CD14-positive monocyte (primary cell): ENCODE measurements around the gene PACSIN2. TPM values are rescaled to one million over a fixed set of nuclear protein-coding genes. Genes with fewer than 3 reads are reported as not detected.
A peak's percentile ranks its signal among the peaks of the same experiment; 100 is the strongest.

Experiments
- DNase-seq, 3 donors: peaks; one replicate each; pipeline ENCODE4 v3.0.0-alpha.2; 2011 to 2022
- H2AFZ ChIP-seq: 2 replicates; pipeline ENCODE4 v1.6.0; 2012; ENCODE audit warnings: mild to moderate bottlenecking, low read depth, low read length, inconsistent platforms; ENCODE audit not compliant: insufficient read depth, poor library complexity, severe bottlenecking
- H3K27ac ChIP-seq, 2 donors: 1 replicate in 1 of 2; 2 replicates in 1 of 2; pipeline ENCODE4 v1.5.1; 2012 to 2013; ENCODE audit warnings: low read length in 2 of 2, control low read depth in 1 of 2, inconsistent platforms in 1 of 2, low read depth in 1 of 2, mild to moderate bottlenecking in 1 of 2
- H3K27me3 ChIP-seq, 2 donors: one replicate each; pipeline versions ENCODE4 v1.6.0 to v1.6.1; 2011 to 2013; ENCODE audit warnings: low read length in 2 of 2; ENCODE audit not compliant: control insufficient read depth in 2 of 2, insufficient read depth in 2 of 2
- H3K36me3 ChIP-seq, 2 donors: replicated peaks in 1 of 2; 1 replicate in 1 of 2; 2 replicates in 1 of 2; pipeline versions ENCODE4 v1.5.1 to v1.6.1; 2012 to 2013; ENCODE audit warnings: low read length in 2 of 2, control low read depth in 1 of 2, inconsistent platforms in 1 of 2, mild to moderate bottlenecking in 1 of 2; ENCODE audit not compliant: insufficient read depth in 2 of 2, control insufficient read depth in 1 of 2
- H3K4me1 ChIP-seq, 2 donors: 1 replicate in 1 of 2; 2 replicates in 1 of 2; pipeline versions ENCODE4 v1.5.1 to v1.6.1; 2012 to 2013; ENCODE audit warnings: low read length in 2 of 2, control low read depth in 1 of 2, inconsistent platforms in 1 of 2, mild to moderate bottlenecking in 1 of 2, moderate library complexity in 1 of 2; ENCODE audit not compliant: insufficient read depth in 2 of 2, control insufficient read depth in 1 of 2
- H3K4me2 ChIP-seq: replicated peaks from 2 replicates; pipeline ENCODE3; 2012; ENCODE audit warnings: low read length, moderate library complexity, mild to moderate bottlenecking; ENCODE audit not compliant: poor library complexity, severe bottlenecking; ENCODE audit errors: extremely low read depth
- H3K4me3 ChIP-seq, 3 experiments: fragments of 200-600 bp in 1 of 3; sonication (generic) in 1 of 3; replicated peaks in 1 of 3; 1 replicate in 2 of 3; 2 replicates in 1 of 3; pipeline ENCODE4 v1.5.1; 2011 to 2013; ENCODE audit warnings: low read length in 3 of 3, mild to moderate bottlenecking in 3 of 3, control low read depth in 2 of 3, low read depth in 2 of 3, inconsistent platforms in 1 of 3, moderate library complexity in 1 of 3
- H3K79me2 ChIP-seq: 2 replicates; pipeline ENCODE4 v1.6.0; 2012; ENCODE audit warnings: mild to moderate bottlenecking, control low read depth, inconsistent platforms, low read length, moderate library complexity; ENCODE audit not compliant: insufficient read depth
- H3K9ac ChIP-seq: 2 replicates; pipeline ENCODE4 v1.6.0; 2017; ENCODE audit warnings: low read length, mild to moderate bottlenecking; ENCODE audit not compliant: insufficient read depth, poor library complexity, severe bottlenecking
- H3K9me3 ChIP-seq, 2 donors: replicated peaks in 1 of 2; 1 replicate in 1 of 2; 2 replicates in 1 of 2; pipeline versions ENCODE4 v1.5.1 to v1.6.1; 2012 to 2013; ENCODE audit warnings: low read length in 2 of 2, control low read depth in 1 of 2; ENCODE audit not compliant: control insufficient read depth in 1 of 2, insufficient read depth in 1 of 2
- H4K20me1 ChIP-seq: 2 replicates; pipeline ENCODE4 v1.6.0; 2012; ENCODE audit warnings: mild to moderate bottlenecking, low read length, control low read depth, moderate library complexity; ENCODE audit not compliant: insufficient read depth
- H3K27ac Mint-ChIP-seq, 7 donors: one replicate each; pipeline ENCODE4 v1.8.0; 2020; ENCODE audit warnings: mild to moderate bottlenecking in 7 of 7, mixed read lengths in 7 of 7, moderate library complexity in 6 of 7, inconsistent platforms in 2 of 7
- H3K27me3 Mint-ChIP-seq, 3 donors: one replicate each; pipeline ENCODE4 v1.8.0; 2021 to 2022; ENCODE audit warnings: low read depth in 3 of 3, mild to moderate bottlenecking in 3 of 3, mixed read lengths in 3 of 3, moderate library complexity in 3 of 3, inconsistent platforms in 1 of 3
- H3K36me3 Mint-ChIP-seq, 2 donors: one replicate each; pipeline ENCODE4 v1.8.0; 2020; ENCODE audit warnings: mixed read lengths in 2 of 2, inconsistent platforms in 1 of 2, mild to moderate bottlenecking in 1 of 2
- H3K4me1 Mint-ChIP-seq: one replicate; pipeline ENCODE4 v1.8.0; 2020; ENCODE audit warnings: mild to moderate bottlenecking, mixed read lengths
- H3K4me3 Mint-ChIP-seq, 2 donors: one replicate each; pipeline ENCODE4 v1.8.0; 2020; ENCODE audit warnings: mild to moderate bottlenecking in 2 of 2, mixed read lengths in 2 of 2, moderate library complexity in 1 of 2
- H3K9me3 Mint-ChIP-seq, 7 donors: one replicate each; pipeline ENCODE4 v1.8.0; 2020 to 2022; ENCODE audit warnings: mixed read lengths in 7 of 7, mild to moderate bottlenecking in 6 of 7, moderate library complexity in 6 of 7, inconsistent platforms in 2 of 7
- CTCF ChIP-seq: fragments of 200-600 bp; IDR thresholded peaks from one replicate; pipeline ENCODE4 v1.8.0; 2022; ENCODE audit warnings: antibody characterized with exemption, mild to moderate bottlenecking
- WGBS: methylation state at CpG from one replicate; pipeline ENCODE4 v1.1.5; 2013; ENCODE audit warnings: missing lambda C conversion rate; ENCODE audit not compliant: insufficient coverage; 5-methylcytosine and 5-hydroxymethylcytosine counted together
- intact Hi-C, 2 donors: fragments of 100-400 bp; cut with micrococcal nuclease; formaldehyde crosslinking; loops; one replicate each; pipeline versions ENCODE4 v1.15.0 to v1.15.1; 2023
- polyA plus RNA-seq, 3 donors: library from polyadenylated mRNA; depleted of rRNA in 1 of 3; unstranded in 2 of 3; stranded (reverse) in 1 of 3; fragments of 300-500 nt in 2 of 3; fragments of >200 nt in 1 of 3; fragmentation: Illumina TruSeq in 2 of 3; gene quantifications; 1 replicate in 2 of 3; 2 replicates in 1 of 3; pipeline ENCODE4 v1.2.3, GENCODE V29; 2012 to 2021

PACSIN2 gene
- polyA plus RNA-seq, 3 donors: 31.2 to 45.7 (median 40.2) TPM

GRCh38 chr22:42990131-42990838 lies 24.7 kb downstream of the PACSIN2 start:
- WGBS: 79% methylated on average over 4 of the region's 9 CpGs
- Histone ChIP-seq H3K36me3 (no peaks in the 10 kb centered on the region), H3K27me3 (no peaks in the 10 kb centered on the region), H3K79me2 (peaks cover 94% of the 10 kb centered on the region), H3K4me1 (peaks cover 47 to 52% of the 10 kb centered on the region in 2 donors), H2AFZ (no peak overlapping the region), H3K4me2 (no peak overlapping the region), H3K4me3 (no peak overlapping the region), H3K27ac (peak overlapping the region in 1 of 2 donors; percentile 2), H3K9me3 (no peaks in the 10 kb centered on the region), H4K20me1 (peaks cover 93% of the 10 kb centered on the region), H3K9ac (no peak overlapping the region)
- Mint-ChIP-seq H3K9me3 (peaks cover 0 to 2% (median 0%) of the 10 kb centered on the region in 7 donors), H3K27me3 (peaks cover 0 to 2% (median 2%) of the 10 kb centered on the region in 3 donors), H3K4me1 (peaks cover 63% of the 10 kb centered on the region), H3K27ac (peak overlapping the region in 5 of 7 donors; percentile 13 to 79 (median 68)), H3K36me3 (peaks cover 3 to 18% of the 10 kb centered on the region in 2 donors), H3K4me3 (no peak overlapping the region)
- TF ChIP-seq CTCF: peak; percentile 27
- DNase-seq: peak; percentile 43 to 57 (median 44)
- intact Hi-C loops: no loop called here

DNA sequence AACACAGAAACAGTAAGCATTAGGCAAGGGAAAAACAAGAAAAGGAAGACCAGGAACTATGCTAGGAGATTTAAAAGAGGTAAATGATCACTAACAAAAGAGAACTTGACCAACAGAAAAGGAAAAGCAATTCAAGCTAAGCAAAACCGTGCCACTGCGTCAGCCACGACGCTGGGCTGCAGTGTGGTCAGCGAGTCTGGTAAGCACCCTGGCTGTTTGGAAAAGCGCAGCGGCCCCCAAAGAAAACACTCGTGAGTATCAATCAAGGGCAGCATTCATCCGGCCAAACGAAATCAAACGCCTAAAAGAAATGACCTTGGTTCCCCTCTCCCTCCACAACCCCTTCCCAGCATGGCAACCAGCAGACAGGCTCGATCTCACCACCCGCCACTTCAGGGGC lies 28.8 kb downstream of the PACSIN2 start:
- H2AFZ ChIP-seq: no peak overlapping the region
- no peak overlapping the region for H3K4me3 ChIP-seq
- no peak overlapping the region for H3K27ac ChIP-seq
- H3K4me1 Mint-ChIP-seq: peaks cover 26% of the 10 kb centered on the region
- peaks cover 83% of the 10 kb centered on the region for H3K79me2 ChIP-seq
- H3K4me1 ChIP-seq: peaks cover 11 to 17% of the 10 kb centered on the region in 2 donors
- H3K27me3 Mint-ChIP-seq: peaks cover 0 to 2% (median 0%) of the 10 kb centered on the region in 3 donors
- H3K27ac Mint-ChIP-seq: peak overlapping the region in 4 of 7 donors; percentile 16 to 71 (median 20)
- H3K36me3 Mint-ChIP-seq: peaks cover 4 to 21% of the 10 kb centered on the region in 2 donors
- intact Hi-C loops: no loop called here
- H3K9ac ChIP-seq: no peak overlapping the region
- no peaks in the 10 kb centered on the region for H3K9me3 ChIP-seq
- H3K27me3 ChIP-seq: no peaks in the 10 kb centered on the region
- H3K9me3 Mint-ChIP-seq: no peaks in the 10 kb centered on the region
- WGBS: 91% methylated on average over 9 of the region's 13 CpGs
- peaks cover 79% of the 10 kb centered on the region for H4K20me1 ChIP-seq
- no peak overlapping the region for H3K4me2 ChIP-seq
- TF ChIP-seq CTCF: no peak
- H3K4me3 Mint-ChIP-seq: no peak overlapping the region
- H3K36me3 ChIP-seq: no peaks in the 10 kb centered on the region
- no peak for DNase-seq
